NCI-H1436 (cell line): ENCODE measurements around the gene CERK.

Source experiments
- DNase-seq: peaks from one replicate; lab custom pipeline; 2025; lab: John Stamatoyannopoulos, UW

Gene CERK

DNA sequence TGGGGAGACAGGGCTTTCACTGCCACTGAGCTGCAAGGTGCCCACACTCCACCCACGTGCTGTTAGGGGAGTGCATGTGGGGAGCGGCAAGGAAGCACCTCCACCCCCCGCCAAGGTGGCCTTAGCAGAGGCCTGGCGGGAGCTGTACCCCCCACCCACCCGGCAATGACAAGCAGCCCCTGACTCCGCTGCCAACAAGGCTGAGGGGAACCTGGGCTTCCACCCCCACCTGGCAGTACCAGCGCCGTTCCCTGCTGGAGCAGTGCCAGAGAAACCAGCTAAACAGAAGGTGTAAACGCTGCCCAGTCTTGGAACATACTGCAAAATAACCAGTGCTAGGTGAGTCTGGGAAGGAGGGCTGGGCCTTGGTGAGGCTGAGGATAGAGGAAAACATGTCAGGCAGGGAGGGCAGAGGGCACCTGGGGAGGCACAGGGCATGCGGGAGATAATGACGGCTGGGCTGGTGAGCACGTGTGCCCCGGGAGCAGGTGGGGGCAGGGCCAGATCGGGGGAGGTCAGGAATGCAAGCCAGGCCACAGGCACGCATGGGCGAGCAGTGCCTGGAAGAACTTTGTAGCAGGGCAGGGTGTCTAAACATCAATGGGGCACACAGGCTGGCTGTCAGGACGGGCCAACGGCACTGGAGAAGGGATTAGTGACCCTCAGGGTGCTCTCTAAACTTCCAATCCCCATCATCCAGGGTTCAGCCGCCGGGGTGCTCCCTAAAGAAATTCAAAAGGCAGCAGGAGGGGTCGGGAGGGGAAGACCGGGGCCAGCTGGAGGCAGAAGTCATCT lies 6.6 kb downstream of the CERK start:
- DNase-seq: no peak

DNA sequence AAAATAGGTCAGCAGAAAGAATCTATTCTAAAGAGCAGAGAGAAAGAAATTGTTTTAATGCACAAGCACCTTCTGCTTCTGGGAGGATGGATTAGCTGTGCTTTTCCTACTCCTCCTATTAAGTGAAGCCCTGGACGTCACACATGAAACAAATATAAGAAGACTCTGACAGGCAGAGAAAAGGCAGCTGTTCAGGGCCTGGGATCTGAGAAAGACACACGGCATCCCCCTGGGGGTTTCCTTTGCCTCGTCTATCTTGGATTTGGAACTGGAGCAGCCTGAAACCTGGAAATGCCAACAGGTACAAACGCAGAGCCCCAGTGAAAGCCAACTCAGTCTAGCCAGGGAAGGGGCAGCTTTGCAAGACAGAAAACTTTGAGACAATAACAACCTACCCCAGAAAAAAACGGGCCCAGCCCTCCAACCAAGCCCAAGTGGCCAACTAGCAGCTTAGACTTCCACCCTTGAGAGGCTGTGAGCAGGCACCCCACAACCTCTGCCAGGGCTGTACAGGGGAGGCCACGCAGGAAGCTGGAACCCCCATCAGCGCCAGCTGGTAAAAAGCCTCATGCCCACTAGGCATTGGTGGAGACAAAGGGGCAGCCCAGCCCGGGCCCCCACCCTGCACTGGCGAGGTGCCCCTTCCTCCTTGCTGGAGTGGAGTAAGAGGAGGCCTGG lies 7.3 kb downstream of the CERK start:
- no peak for DNase-seq

DNA sequence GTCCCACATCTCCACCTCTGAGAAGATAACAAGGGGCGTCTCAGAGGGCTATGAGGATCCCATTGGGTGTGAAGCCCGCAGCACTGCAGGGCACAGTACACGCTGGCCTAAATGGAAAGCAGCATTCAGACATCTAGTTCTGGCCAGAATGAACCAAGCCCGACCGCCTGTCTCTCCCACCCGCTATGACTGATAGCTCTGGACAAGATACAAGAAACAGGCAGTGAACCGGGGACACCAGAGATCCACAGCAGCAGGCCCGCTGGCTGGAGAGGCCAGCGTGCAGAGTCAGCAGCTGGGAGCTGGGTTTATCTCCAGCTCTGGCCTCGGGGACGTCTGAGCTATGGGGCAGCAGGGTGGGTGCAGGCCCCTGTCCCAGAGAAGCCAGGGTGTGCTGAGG lies 9.6 kb downstream of the CERK start:
- no peak for DNase-seq

DNA sequence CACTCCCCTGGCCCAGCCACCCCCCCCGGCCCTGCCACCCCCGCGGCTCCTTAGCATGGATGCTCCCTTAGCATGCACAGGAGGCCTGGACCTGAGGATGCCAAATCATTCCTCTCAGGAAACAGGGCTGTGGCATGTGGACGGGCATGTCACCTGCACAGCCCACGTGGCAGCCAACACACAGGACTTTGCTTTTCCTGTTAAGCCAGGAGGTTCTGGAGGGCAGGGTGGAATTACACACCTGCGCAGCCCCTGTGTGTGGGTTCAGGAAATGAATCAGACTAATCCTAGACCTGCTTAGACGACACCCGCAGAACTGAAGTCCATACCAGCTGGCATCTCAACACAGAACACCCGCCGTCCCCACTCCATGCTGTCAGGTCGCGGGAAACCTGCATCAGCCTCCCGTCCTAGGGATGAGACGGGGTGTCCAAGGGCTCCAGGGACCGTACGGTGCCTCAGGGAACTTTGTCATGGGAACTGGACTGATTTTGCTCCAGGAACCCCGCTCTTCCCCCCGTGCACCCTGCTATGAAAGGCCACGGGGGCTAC lies 10.2 kb downstream of the CERK start:
- no peak for DNase-seq

DNA sequence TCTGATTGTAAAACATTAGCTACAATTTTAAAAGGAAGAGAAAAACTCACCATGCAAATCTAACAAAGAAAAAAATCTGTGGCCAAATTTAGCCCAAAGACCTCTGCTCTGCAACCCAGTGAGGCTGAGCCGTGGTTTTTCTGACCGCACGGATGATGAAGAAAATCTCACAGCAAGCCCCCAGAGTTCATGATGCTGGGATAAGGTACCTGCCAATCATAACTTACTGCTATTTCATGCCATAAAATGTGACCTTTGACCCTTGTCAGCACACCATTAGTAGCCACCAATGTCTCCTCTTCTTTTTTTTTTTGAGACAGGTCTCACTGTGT lies 11.1 kb downstream of the CERK start:
- no peak for DNase-seq

DNA sequence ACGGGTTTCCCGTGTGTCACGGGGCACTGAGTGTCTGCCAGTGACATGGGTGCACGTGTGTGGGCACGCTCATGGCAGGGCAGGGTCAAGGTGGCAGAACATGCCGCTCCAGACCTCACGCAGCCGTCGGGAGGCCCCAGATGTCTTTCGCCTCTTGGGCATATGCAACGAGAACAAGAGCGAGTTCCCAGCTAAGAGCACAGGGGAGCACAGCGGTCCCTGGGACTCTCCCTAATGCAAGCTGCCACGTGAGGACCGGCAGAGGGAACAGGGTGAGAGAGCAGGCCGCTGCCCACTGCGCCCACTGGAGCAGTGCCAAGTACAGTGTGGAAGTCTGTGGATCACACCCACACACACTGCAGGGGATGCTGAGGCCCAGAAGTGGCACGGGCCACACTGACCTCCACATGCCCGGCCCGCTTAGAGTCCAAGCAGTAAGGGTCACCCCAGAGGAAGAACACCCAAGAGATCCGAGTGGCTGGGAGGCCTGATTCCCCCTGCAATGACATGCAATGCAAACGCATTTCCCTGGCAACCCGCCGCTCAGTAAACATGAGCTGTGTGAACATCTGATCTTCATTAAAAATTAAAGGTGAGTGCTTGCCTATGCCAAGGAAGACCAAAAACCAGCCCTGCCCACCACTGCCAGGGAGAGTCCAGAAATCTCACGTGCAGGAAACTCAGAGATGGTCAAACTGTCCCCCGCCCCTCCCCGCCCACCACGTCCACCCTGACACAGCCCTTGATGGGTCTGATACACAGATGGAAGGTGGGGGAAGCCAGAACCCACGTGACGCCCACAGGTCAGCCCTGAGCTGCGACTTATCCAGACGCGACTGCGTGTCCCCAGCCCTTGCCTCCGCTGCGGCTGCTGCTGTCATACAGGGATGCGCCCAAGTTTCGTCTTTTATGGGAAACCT lies 11.7 kb downstream of the CERK start:
- no peak for DNase-seq

DNA sequence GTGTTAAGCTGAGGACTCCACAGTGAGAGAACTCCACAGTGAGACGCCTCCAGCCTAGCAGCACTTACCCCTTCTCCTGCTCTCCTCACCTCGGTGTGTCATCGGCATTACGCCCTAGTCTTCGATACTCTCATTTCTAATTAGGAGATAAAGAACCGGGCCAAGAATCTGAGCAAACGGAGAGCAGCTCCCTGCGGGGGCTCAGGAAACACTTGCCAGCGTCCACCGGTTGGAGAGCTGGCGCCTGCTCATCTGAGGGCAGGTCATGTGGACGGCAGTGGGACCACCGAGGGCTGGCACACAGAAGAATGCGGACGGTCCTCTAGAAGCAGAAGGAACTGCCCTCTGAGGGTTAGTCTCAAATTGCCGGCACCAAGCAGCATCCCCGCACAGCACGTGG lies 13.0 kb downstream of the CERK start:
- DNase-seq: no peak

DNA sequence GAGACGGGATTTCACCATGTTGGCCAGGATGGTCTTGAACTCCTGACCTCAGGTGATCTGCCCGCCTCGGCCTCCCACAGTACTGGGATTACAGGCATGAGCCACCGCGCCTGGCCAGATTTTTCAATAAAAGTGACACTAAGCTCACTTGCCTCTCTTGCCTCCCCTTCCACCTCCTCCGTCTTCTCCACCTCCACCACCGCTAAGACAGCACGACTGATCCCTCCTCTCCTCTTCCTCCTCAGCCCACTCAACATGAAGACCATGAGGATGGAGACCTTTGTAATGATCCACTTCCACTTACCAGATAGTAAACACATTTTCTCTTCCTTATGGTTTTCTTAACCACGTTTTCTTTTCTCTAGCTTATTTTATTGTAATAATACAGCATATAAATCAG lies 14.2 kb downstream of the CERK start:
- no peak for DNase-seq

DNA sequence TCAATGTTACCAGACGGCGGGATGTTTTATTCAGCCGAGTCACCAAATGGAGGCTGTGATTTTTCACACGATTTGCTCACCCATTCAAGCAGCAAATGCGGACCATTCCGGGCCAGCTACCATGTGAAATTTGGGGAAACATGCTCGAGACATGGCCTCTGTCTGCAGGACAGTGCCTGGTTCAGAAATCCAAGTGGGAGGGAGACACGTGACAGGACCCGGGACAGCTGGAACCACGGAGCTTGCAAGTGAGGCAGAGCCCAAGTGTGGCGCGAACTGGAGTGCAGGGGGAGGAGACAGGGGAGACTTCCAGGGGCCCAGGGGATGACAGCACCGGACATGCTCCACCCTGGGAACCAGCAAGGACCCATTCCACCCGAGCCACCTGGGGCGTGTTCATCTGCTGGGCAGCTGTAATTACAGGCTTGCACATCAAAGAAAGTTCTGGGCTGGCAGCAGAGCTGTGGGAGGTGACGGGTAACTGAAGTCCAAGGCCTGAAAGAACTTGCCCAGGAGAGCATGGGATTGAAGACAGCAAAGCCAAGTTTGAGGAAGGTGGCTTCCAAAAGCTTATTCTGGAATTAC lies 16.5 kb downstream of the CERK start:
- DNase-seq: no peak

DNA sequence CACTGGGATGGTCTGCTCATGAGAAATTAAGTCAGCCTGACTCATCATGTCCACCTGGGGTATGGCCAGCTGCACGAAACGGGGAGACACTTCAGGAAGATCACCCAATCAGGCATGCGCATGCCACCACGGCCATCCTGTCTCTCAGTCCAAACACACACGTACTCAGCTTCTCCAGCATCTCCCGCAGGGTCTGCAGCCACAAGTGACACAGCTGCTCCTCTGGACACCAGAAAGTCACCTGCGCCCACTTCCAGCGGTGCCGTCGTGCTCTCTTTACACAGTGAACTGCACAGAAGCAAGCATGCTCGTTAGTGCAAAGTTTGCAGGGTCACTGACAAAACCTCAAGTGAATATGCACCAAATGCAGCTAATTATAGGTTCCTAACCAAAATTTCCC lies 18.1 kb downstream of the CERK start:
- DNase-seq: no peak

DNA sequence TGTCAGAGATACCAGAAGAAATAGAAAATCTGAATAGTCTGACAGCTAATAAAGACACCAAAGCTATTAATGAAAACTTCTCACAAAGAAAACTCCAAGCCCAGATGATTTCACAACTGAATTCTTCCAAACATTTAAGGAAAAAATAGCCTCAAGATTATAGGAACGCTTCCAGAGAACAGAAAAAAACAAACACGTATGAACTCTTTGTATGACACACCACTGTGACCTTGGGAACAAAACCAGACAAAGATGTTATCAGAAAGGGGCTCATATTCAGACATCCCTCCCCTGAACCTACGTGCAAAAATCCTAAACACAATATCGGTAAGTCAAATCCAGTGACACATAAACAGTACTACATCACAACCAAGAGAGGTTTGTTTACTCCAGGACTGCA lies 23.5 kb downstream of the CERK start:
- DNase-seq: no peak

DNA sequence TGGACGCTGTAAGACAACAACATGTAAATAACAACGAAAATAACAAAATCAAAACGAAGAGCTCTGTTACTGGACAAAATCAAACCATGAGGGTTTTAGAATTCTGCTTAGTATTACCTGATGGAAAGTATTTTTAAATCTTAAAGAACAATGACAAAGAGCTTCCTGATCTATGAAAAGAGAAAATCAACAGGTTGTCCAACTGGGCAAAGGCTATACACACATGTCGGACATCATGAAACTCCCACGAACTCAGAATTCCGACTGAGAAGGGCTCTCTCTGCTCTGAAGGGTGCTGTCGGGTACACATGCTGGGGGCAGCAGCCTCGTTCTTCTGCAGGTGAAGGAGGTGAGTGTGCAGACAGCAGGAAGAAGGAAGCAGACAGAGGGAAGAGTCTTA lies 25.8 kb downstream of the CERK start:
- no peak for DNase-seq

DNA sequence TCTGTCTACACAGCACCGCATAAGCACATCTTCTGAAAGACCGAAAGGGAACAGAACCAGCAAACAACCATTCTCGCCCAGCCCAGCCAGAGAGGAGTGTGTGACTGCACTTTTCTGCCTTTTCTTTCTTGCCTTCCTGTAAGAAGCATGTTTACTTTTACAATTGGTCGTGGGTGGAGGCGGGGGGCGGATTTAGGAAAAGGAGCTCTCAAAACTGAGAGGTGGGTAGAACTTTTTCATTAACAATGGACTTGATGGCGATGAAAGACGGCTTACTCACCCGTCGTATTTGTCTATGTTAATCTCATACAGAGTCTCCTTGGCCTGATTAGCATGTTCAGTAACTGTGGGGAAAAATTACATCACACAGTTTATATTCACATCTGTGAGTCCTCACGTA lies 27.2 kb downstream of the CERK start:
- no peak for DNase-seq

DNA sequence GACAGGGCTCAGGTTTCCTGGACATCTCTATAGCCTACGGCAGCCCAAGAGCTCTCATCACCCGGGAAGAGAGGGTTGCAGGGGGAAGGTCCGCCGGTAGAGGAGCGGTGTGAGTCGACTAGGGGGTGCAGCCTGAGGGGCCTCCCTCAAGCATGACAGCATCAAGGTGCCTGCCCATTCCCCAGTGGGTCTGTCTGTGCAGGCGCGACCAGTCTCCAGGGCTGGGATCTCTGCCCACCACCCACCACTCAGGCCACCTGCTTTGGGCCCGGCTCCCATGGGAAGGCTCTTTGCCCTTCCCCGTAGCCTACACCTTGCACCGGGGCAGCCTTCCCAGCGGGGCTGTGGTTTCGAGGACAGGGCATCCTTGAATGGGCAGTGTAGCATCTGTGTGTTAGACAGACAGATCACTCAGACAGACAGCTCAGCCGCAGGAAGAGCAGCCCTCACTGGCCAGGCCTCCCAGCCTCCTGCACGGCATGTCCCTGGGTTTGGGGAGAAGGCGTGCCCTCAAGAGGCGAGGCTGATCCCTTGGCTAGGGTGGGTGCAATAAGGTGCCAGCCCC lies 29.2 kb downstream of the CERK start:
- DNase-seq: no peak

DNA sequence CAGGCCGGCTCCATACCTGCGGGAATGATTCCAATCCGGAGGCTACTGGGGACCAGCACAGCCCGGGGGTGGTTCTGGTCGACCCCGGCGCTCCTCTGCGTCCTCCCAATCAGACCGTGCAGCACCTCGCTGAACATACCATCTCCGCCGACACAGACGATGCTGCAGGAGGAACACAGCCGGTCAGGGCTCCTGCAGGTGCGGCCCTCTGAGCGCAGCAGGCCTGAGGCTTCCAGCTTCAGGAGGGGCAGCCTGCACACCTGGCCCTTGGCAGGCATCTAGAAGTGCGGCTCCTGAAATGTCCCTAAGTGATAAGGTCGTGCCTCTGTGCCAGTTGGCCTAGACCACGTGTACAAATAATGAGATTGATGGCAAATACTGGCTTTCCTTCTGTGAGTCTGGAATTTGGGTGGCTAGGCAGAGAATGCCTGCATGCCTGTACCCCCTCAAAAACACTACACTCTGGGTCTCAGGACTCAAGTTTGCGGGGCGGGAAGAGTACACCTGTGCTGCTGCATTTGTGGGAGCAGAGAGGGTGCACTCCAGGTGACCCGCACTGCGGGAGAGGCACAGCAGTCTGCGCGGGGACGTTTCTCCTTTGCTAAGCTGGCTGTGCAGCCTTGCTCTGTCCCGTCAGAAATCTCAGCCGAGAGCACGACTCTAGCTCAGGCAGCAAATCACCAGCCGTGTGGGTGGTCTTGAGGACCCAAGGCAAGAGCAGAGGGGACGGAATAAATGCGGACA lies 30.1 kb downstream of the CERK start:
- no peak for DNase-seq

DNA sequence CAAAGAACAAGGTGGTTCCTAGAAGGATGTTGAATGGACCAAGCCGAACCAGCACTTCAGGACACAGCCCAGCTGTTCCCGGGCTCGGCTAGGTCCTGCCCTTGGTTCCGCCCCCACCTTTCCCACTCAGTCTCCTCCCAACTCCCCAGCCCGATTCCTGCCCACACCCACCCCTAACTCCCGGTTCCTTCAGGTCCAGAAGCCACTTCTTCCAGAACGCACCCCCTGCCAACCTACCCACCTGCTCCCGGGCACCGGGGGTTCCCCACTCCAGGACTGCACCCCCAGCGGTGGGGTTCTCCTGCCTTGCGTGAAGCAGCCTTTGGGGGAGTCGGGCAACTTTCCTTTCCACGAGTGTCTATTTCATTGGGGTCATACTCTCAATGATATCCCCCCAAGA lies 30.7 kb downstream of the CERK start:
- DNase-seq: no peak

DNA sequence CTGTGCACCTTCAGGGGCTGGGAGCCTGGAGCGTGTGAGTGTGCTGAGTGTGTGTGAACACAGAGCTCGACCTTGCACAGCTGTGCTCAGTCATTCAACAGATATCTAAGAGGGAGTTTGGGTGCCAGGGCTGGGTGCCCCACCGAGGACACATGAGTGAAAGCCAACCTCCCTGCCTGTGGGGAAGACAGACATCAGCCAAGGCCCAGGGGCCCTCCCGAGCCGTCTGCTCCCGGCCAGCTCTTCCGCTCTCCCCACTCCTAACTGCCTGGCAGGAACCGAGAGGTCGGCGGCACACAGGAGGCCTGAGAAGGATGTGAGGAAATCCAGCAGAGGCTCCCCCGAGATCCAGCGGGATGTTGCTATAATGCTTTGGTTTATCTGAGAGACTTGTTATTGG lies 32.0 kb downstream of the CERK start:
- DNase-seq: no peak

DNA sequence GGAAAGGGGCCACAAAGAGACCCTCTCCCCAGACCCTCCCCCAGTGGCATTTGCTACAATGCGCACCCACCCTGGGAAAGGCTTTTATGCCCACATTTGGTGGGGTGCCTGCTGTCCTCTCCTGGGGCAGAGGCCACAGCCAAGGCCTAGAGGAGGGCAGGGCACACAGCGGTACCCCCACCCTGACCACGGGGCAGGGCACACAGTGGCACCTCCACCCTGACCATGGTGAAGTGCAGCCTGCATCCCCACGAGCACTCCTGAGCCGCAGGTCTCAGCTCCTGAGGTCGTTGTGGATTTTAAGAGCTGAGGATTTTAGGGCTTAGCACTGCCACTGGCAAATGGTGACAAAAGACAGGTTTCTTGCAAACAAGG lies 34.1 kb downstream of the CERK start:
- DNase-seq: no peak

DNA sequence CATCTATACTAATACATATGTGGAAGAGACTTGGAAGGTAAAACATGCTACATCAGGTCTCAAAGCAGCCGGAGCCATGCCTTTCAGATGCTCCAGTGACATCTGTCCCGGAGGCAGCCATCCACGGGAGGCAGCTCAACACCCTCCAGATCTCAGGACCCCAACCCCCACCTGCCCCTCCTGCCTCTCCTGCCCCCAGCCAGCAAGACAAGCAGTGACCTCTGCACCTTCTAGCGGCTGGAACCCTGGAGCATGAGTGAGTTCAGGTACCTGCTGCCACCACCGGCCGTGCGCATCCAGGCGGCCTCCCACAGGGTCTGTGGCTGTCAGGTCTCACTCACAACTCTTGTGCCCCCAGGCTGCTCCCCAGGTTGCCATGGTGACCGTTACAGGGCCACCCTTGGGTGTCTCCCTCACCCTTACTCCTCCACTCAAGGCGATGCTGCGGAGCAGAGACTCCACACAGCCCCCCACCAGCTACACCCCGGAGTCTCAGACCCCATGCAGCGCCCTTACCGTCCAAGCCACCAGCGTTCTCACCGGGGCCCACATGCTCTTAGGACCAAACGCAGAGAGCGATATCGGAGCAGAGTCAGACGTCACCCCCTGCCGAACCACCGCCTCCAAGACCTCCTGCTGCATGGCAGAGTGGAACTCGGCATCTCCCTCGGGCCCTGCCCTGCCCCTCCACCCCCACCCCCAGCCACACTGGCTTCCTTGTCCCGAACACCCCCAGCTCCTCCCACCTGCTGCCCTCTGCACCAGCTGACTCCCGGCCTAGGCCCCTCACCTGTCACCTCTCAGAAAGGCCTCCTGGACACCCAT lies 34.7 kb downstream of the CERK start:
- no peak for DNase-seq

DNA sequence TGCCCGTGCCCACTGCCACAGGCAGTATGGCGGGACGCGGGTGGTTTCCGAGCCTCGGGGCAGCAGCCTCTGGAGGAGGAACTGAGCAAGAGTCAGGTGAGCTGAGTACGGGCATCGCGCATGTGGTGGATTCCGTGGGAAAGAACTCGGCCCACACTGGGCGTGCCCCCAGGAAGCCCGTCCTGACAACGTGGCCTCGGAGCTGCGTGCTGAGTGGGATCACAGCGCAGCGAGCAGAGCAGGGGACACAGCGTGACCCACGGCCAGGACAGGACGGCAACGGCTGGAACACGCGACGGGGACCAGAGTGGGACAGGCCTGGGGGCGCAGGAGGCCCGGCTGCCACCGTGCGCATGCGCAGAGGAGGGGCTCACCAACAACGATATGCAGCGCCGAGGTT lies 36.8 kb downstream of the CERK start:
- DNase-seq: no peak
